WTC11 (cell line): ENCODE data around the gene DRGX.

Experiments
- AFF4 ChIP-seq: sonication (generic); formaldehyde crosslinking; IDR thresholded peaks from 2 replicates; pipeline ENCODE4 v1.8.1; 2023; ENCODE audit warnings: mild to moderate bottlenecking, missing genetic modification reagents, borderline replicate concordance
- ATF3 ChIP-seq: sonication (generic); formaldehyde crosslinking; conservative IDR thresholded peaks from 2 replicates; pipeline ENCODE4 v1.8.1; 2022; ENCODE audit warnings: mild to moderate bottlenecking, missing genetic modification reagents
- ATF6 ChIP-seq: sonication (generic); formaldehyde crosslinking; IDR thresholded peaks from 2 replicates; pipeline ENCODE4 v1.8.1; 2023; ENCODE audit warnings: mild to moderate bottlenecking, missing genetic modification reagents
- CTCF ChIP-seq: fragments of 200-600 bp; IDR thresholded peaks from 2 replicates; pipeline ENCODE4 v1.8.0; 2022; ENCODE audit warnings: antibody characterized with exemption
- HMGXB4 ChIP-seq: sonication (generic); formaldehyde crosslinking; IDR thresholded peaks from 2 replicates; pipeline ENCODE4 v1.8.1; 2023; ENCODE audit warnings: mild to moderate bottlenecking, moderate library complexity, missing genetic modification reagents
- MAX ChIP-seq: sonication (generic); formaldehyde crosslinking; IDR thresholded peaks from 2 replicates; pipeline ENCODE4 v1.8.0; 2022; ENCODE audit warnings: mild to moderate bottlenecking, missing genetic modification reagents
- MLX ChIP-seq: sonication (generic); formaldehyde crosslinking; IDR thresholded peaks from 2 replicates; pipeline ENCODE4 v1.8.1; 2023; ENCODE audit warnings: mild to moderate bottlenecking, missing genetic modification reagents, moderate library complexity
- NR1H2 ChIP-seq: sonication (generic); formaldehyde crosslinking; IDR thresholded peaks from 2 replicates; pipeline ENCODE4 v1.9.0; 2021; ENCODE audit warnings: mild to moderate bottlenecking, moderate library complexity, missing genetic modification reagents
- TEAD1 ChIP-seq: sonication (generic); formaldehyde crosslinking; IDR thresholded peaks from 2 replicates; pipeline ENCODE4 v1.8.0; 2022; ENCODE audit warnings: mild to moderate bottlenecking, missing genetic modification reagents
- USF2 ChIP-seq: sonication (generic); formaldehyde crosslinking; IDR thresholded peaks from 2 replicates; pipeline ENCODE4 v1.8.1; 2023; ENCODE audit warnings: mild to moderate bottlenecking, missing genetic modification reagents, moderate library complexity
- ZBTB21 ChIP-seq: sonication (generic); formaldehyde crosslinking; IDR thresholded peaks from 2 replicates; pipeline ENCODE4 v1.8.1; 2023; ENCODE audit warnings: mild to moderate bottlenecking, missing genetic modification reagents, borderline replicate concordance
- ZNF232 ChIP-seq: sonication (generic); formaldehyde crosslinking; IDR thresholded peaks from 2 replicates; pipeline ENCODE4 v1.8.0; 2022; ENCODE audit warnings: mild to moderate bottlenecking, missing genetic modification reagents
- ZNF396 ChIP-seq: fragments of 250-450 bp; sonication (Bioruptor Pico); IDR thresholded peaks from 2 replicates; pipeline ENCODE4 v1.8.0; 2021; ENCODE audit warnings: mild to moderate bottlenecking, moderate library complexity, borderline replicate concordance

- TF ChIP-seq ZNF396 (CRISPR knock-in tag) (no peak), CTCF (no peak), MLX (CRISPR knock-in tag) (no peak), ZNF232 (CRISPR knock-in tag) (no peak), USF2 (no peak), MAX (no peak), ZBTB21 (no peak), NR1H2 (CRISPR knock-in tag) (no peak), AFF4 (CRISPR knock-in tag) (no peak), TEAD1 (no peak), ATF6 (no peak), HMGXB4 (CRISPR knock-in tag) (no peak), ATF3 (CRISPR knock-in tag) (no peak)
Measured at GRCh38 chr10:49385939-49386922, 9.7 kb downstream of the DRGX start.
